GM23338 (cell line): Measurements from ENCODE around the gene BAHCC1.

Experiments used
- CTCF ChIP-seq, 2 experiments: fragments of 200-600 bp in 1 of 2; sonication (generic) in 1 of 2; conservative IDR thresholded peaks; 2 replicates each; pipeline versions ENCODE4 v1.5.1 to v1.6.1; 2016 to 2017; ENCODE audit warnings: antibody characterized with exemption in 2 of 2, low read depth in 2 of 2, mild to moderate bottlenecking in 2 of 2, moderate library complexity in 1 of 2
- ETS1 ChIP-seq: IDR thresholded peaks from 2 replicates; pipeline ENCODE4 v1.6.1; 2016; ENCODE audit warnings: antibody characterized with exemption
- EZH2 ChIP-seq: fragments of 200-600 bp; sonication (generic); IDR thresholded peaks from one replicate; pipeline ENCODE4 v1.8.0; 2017; ENCODE audit warnings: antibody characterized with exemption, mild to moderate bottlenecking, low read depth; ENCODE audit not compliant: unreplicated experiment
- JUNB ChIP-seq: IDR thresholded peaks from one replicate; pipeline ENCODE4 v1.6.1; 2016; ENCODE audit warnings: antibody characterized with exemption; ENCODE audit not compliant: unreplicated experiment
- POLR2AphosphoS5 ChIP-seq: IDR thresholded peaks from 2 replicates; pipeline ENCODE4 v1.6.1; 2016; ENCODE audit warnings: antibody characterized with exemption, low read depth
- REST ChIP-seq: IDR thresholded peaks from one replicate; pipeline ENCODE4 v1.6.1; 2018; ENCODE audit warnings: antibody characterized with exemption; ENCODE audit not compliant: unreplicated experiment
- STAT1 ChIP-seq: IDR thresholded peaks from one replicate; pipeline ENCODE4 v1.6.1; 2016; ENCODE audit warnings: antibody characterized with exemption; ENCODE audit not compliant: unreplicated experiment

GRCh38 chr17:81499601-81499970, 104.3 kb downstream of the BAHCC1 start:
- TF ChIP-seq CTCF (conservative IDR thresholded peaks at IDR 0.05; ENCODE audit: low read depth in 2 of 2): no peak
- no peak for TF ChIP-seq REST
- no peak for TF ChIP-seq STAT1
- no peak for TF ChIP-seq EZH2
- no peak for TF ChIP-seq ETS1
- TF ChIP-seq POLR2AphosphoS5: no peak
- no peak for TF ChIP-seq JUNB
